NCI-H1092 (cell line): ENCODE results near the gene MRFAP1L1.
A peak's percentile ranks its signal among the peaks of the same experiment; 100 is the strongest.

Experiments used
- DNase-seq: peaks from one replicate; lab custom pipeline; 2025; lab: John Stamatoyannopoulos, UW

Gene MRFAP1L1

DNA sequence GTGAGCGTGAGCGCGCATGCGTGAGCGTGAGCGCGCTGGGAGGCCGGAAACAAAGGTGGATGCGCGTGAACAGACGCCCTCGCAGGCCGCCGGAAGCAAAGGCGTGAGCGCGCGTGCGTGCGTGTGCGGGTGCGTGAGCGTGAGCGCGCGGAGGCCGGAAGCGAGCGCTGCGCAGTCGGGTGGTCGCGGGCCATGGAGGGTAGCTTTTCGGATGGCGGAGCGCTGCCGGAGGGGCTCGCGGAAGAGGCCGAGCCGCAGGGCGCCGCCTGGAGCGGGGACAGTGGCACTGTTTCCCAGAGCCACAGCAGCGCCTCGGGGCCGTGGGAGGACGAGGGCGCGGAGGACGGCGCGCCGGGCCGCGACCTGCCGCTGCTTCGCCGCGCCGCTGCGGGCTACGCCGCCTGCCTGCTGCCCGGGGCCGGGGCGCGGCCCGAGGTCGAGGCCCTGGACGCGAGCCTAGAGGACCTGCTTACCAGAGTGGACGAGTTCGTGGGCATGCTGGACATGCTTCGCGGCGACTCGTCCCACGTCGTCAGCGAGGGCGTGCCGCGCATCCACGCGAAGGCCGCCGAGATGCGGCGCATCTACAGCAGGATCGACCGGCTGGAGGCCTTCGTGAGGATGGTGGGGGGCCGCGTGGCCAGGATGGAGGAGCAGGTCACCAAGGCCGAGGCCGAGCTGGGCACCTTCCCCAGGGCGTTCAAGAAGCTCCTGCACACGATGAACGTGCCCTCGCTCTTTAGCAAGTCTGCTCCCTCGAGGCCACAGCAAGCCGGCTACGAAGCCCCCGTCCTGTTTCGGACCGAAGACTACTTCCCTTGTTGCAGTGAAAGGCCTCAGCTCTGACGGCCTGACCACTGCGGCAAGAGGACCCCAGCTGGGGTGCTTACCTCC lies 6.6 kb upstream of the MRFAP1L1 start, which contains the start of gene BLOC1S4:
Gene BLOC1S4, plus strand, starts transcription at position 157 of the 894 bp plus-strand sequence. Its CDS starts 36 bp downstream, at position 193.
- peak; percentile 88 for DNase-seq

GRCh38 chr4:6715704-6716017 lies 6.0 kb upstream of the MRFAP1L1 start:
- DNase-seq, result no peak

GRCh38 chr4:6714954-6715353 lies 5.3 kb upstream of the MRFAP1L1 start:
- DNase-seq, result no peak

GRCh38 chr4:6710996-6711395 lies 1.3 kb upstream of the MRFAP1L1 start:
- no peak for DNase-seq

- no peak for DNase-seq
These were observed 617 bp upstream of the MRFAP1L1 start for GRCh38 chr4:6710282-6710681.

DNA sequence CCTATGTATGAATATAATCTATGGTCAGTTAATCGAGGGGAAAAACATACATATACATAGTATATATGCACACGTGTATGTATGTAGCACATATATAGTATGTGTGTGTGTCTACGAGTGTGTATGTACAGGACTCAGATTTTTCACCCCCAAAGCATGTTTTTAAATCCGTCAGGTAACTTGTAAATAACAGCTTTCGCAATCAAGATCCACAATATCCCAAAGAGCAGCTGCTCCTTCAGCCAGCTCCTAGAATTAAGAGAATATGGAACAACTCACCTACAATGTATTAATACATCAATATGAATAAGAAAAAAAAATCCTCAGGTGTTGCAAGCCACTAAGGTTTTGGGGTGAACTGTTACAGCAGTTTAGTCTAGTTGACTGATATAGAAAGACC lies 3.5 kb downstream of the MRFAP1L1 start:
- no peak for DNase-seq

GRCh38 chr4:6705646-6706045 lies 4.0 kb downstream of the MRFAP1L1 start:
- no peak for DNase-seq

- no peak for DNase-seq
These were observed 5.9 kb downstream of the MRFAP1L1 start for GRCh38 chr4:6703786-6704185.

GRCh38 chr4:6702761-6703160 lies 6.9 kb downstream of the MRFAP1L1 start:
- no peak for DNase-seq

GRCh38 chr4:6701371-6701770 lies 8.3 kb downstream of the MRFAP1L1 start:
- no peak for DNase-seq

DNA sequence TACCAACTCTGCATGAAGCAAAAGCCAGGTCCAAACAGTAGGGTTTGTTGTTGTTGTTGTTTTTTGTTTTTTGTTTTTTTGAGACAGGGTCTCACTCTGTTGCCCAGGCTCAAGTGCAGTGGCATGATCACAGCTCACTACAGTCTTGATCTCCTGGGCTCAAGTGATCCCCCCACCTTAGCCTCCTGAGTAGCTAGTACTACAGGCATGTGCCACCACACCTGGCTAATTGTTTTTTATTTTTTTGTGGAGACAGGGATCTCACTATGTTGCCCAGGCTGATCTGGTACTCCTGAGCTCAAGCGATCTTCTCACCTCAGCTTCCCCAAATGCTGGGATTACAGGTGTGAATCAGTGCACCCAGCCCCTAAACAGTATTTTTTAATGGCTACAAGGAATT lies 9.8 kb downstream of the MRFAP1L1 start:
- DNase-seq, result no peak

DNA sequence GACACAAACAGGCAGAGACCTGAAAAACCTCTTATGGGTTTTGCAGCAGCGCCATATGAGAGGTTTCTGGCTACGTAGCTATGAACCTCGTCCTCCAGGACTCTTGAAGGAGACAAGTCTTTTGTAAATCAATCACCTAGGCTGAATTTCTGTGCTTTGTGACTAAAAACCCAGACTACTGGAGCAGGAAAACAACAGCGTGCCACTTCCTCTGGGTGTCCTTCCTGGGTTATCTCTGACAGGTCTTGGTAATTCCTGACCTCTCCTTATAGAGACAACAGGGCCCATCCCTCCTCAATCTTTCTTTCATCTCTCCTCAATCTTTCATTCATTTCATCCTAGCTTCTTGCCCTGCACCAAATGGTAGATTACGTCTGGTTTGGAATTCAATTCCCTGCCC lies 10.3 kb downstream of the MRFAP1L1 start:
- no peak for DNase-seq

DNA sequence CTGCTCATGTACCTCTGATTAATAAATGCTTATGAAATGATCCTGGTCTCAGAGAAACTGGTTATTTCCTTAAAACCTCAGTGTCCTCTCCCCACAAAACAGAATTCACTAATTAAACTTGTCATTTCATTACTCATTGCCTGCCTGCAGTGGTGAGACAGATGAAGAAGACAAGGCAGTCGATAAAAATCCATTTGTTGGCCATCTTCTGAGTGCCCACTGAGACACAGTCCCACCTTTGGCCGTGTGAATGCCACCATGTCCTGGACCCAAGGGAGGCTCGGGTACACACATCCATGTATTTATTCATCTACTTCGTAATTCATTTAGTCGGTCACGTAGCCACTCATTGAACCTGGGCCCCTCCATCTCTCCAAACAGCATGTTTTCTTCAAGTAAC lies 12.5 kb downstream of the MRFAP1L1 start:
- DNase-seq, result no peak

- DNase-seq, result no peak
These were observed 13.1 kb downstream of the MRFAP1L1 start for GRCh38 chr4:6696611-6697010.

DNA sequence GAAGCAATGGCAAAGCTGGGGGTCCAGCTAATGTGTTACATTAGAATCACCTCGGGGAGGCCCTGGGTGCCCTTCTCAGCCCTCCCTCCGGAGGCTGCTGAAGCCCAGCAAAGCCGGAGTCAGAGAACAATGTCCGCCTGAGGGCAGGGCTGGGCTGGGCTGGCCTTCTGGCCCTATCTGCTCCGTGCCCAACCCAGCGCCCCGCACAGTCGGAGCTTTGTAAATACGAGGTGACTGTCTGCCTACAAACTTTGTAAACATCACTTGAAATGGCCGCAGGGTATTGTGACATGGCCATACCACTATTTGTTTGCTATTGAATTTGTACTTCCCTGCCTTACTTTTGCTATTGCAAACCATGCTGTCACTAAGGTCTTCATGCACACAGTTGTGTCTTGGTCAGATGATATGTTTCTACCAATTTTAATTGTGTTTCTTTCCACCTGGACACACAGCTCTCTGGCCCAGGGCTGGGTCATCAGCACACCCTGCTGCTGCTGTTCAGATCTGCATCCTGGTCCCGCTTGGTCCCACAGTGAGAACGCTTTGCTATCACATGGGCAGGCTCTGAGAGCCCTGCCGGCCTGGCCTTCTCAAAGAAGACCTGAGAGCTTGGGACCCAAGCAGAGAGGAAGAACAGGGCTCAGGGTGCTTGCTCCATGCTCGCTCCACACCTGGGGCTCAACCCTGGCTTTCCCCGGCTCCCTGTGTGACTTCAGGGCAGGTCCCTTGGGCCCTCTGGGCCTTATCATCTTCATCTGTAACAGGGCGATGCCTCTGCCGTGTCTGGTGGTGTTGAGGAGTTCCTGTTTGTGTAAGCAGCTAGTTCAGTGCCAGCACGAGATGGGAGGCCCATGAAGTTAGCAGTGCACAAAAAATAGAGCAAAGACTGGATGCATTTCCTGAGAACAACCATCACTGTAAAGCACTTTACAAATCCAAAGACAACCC lies 13.7 kb downstream of the MRFAP1L1 start:
- DNase-seq, result no peak

DNA sequence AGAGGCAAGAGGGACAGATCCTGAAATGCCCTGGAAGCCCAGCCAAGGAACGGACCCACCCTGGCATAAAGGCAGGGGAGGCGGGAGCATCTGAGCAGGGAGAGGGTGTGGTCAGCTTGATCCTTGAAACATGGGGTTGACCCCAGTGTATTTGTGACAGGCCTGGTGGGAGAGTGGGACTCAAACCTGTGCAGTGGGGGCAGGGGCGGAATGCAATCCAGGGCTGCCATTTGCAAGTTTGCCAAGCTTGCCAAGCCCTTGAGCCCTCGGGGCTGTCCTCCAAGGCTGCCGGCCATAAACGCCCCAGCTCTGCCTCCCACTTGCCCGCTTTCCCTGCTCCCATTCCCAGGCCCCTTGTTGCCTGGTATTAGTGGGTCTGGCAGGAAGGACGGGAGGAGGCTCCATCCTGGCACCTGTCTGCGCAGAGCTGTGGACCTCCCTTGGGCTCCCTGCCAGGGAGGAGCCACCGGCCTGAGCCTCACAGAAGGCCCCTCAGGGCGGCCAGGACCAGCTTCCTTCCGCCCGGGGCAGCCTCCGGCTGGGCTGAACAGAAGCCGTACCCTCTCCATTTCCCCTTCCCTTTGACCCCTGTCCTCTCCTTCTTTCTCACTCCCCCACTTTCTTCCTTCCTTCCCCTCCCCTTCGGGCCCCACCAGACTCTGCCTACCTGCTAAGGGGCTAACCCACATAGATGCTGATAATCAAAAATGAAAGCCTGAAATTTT lies 15.3 kb downstream of the MRFAP1L1 start:
- no peak for DNase-seq

- DNase-seq, result no peak
These were observed 16.2 kb downstream of the MRFAP1L1 start, which contains the start of gene S100P for GRCh38 chr4:6693231-6694176. S100P (plus strand) TSS chr4:6693878; CDS start chr4:6693933, 55 bp downstream.

DNA sequence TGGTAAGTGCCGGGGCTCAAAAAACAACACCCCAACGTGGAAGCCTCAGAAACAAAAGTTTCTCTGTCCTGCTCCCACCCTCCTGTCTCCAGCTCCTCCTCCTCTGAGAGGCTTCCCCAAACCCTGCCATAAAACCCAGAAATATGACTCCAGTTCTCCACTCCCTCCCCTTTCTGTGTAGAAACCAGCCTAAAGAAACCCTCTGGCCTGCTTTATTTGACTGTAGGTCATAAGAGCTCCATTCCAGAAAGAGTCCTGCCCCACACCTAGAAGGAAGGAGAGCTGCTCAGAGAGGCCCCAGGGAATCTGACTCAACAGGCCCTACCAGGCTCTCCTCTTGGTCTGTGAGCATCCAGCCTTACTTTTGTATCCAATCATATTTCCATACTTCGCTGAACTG lies 16.9 kb downstream of the MRFAP1L1 start:
- DNase-seq, result no peak

GRCh38 chr4:6692379-6692778 lies 17.3 kb downstream of the MRFAP1L1 start:
- no peak for DNase-seq

DNA sequence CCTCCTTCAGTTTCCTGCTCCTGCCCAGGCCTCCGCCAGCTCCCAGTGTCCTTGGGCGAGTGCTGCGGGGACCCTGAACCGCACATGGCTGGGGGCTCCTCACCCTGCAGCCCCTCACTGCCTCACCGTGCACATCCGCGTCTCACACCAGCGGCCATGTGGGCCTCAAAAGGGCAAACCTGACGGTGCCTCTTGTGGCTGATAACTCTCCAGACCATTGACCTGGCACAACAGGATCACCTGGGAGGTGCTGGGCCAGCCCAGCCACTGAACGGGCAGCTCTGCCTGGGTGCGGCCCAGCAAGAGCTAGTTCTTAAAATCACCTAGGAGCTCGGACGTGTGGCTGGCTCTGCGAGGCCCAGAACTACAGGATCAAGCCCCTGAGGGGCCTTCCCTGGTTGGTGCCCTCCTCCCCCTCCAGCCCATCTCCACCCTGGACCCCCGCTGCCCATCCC lies 20.1 kb downstream of the MRFAP1L1 start:
- DNase-seq, result no peak
